Renal pelvis (tissue), 4 donors: ENCODE results near the gene ZIK1. TPM values are rescaled to one million over a fixed set of nuclear protein-coding genes. Genes with fewer than 3 reads are reported as not detected.
A peak's percentile ranks its signal among the peaks of the same experiment; 100 is the strongest.

Experiments used
- DNase-seq: peaks from one replicate; pipeline ENCODE4 v3.0.0-alpha.2; 2013
- polyA plus RNA-seq, 3 donors: library from polyadenylated mRNA; unstranded; fragments of 120-200 nt; gene quantifications; one replicate each; pipeline ENCODE4 v1.2.1, GENCODE V29; 2013; ENCODE audit not compliant: insufficient read length in 3 of 3

ZIK1 gene
- polyA plus RNA-seq, 3 donors: 19.7 to 21.0 (median 20.8) TPM

DNA sequence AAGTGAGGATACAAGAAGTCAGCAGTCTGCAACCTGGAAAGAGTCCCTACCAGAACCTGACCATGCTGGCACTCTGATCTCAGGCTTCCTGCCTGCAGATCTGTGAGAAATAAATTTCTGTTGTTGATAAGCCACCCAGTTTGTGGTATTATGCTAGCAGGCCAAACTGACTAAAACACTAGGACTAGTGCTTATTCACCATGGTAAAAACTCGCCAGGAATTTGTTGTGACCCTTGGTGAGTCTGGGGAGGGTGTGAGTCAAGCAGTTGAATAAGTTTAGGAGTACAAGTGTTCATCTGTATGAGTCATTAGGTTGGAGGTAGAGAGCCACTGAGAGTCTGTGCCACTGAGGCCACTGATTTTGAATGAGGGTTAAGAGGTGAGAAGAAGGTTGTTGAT is 3.6 kb downstream of the ZIK1 start:
- DNase-seq: no peak

- DNase-seq: no peak
These were observed 15.4 kb downstream of the ZIK1 start for GRCh38 chr19:57599377-57599760.

GRCh38 chr19:57599761-57600383 is 15.9 kb downstream of the ZIK1 start, which contains the start of gene ZNF530:
TSS of gene ZNF530 (plus strand) at chr19:57599885. CDS start at chr19:57604346, 4,461 bp downstream.
- DNase-seq: peak; percentile 94

DNA sequence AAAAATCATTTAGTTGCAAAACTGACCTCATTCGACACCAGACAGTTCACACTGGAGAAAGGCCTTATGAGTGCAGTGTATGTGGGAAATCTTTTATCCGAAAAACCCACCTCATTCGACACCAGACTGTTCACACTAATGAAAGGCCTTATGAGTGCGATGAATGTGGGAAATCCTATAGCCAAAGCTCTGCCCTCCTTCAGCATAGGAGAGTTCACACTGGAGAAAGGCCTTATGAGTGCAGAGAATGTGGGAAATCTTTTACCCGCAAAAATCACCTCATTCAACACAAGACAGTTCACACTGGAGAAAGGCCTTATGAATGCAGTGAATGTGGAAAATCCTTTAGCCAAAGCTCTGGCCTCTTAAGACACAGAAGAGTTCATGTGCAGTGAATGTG is 23.0 kb downstream of the ZIK1 start:
- no peak for DNase-seq

DNA sequence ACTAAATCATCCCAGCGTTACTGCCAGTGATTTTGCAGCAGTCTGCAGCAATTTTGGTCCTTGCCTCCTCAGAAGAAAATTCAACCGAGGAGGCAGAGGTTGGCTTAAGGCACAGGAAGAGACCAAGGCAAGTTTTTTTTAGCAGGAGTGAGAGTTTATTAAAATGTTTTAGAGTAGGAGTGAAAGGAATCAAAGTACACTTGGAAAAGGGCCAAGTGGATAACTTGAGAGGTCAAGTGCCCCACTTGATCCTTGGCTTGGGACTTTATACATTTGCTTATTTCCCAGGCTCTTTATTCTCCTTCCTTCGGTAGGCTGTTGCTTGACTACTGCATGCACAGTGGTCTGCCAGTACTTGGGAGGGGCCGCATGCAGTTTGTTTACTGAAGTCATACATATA is 27.2 kb downstream of the ZIK1 start:
- no peak for DNase-seq

DNA sequence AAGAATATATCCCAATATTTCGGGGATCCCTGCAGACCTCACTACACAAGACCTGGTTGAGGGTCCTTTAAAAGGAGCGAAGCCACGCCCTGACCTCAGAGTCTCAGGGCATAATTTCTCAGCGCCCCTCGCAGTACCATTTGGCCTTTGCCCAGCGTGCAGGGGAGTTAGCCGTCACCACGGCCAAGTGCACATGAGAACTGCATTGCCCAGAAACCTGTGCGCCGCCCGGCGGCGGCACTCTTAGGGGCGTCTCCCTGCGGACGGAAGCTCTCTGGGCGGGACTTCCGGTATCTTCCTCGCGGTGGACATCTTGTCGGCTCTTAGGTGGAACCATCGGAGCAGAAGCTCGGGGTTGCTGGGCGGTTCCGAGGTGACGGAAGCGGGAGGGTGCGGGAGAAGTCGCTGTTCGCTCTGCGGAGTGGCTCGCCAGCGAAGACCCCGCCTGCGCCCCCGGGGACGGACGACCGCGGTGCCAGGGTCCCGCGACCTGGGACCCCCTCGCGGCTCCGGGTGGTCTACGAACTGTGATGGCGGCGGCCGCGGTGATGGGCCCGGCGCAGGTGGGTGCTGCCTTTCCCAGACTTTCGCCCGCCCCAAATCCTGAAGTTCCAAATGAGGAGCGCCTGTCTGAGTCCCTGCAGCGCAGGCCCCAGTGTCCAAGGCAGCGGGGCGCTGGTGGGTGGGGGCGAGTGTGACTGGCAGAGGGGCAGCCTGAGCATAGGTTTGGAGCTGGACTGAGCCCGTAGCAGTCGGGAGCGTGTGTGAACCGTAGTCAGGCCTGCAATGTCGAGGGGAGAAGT is 30.2 kb downstream of the ZIK1 start, which contains the start of gene ZNF134:
Gene ZNF134, plus strand, starts transcription at position 302 of the 803 bp plus-strand sequence. CDS start 5,227 bp downstream, outside the sequence.
- peak; percentile 94 for DNase-seq

DNA sequence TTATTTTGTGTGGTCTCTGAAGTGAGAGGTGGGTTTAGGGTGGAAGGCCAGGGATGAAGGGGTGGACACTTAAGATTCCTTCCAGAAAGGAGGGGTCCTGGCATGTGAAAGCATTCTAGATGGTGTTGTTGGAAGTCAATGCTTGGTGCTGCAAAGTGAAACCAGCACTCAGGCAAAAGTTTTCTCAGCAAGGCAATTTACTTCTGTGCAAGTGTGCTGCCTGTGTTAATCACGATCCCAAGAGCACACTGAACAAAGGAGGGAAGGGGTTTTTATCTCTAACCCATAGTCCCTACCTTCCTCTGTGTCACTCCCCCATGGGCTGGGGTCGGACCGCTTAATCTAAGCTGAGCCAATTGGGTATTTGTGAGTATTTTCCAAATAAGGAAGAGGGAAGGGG is 31.4 kb downstream of the ZIK1 start:
- DNase-seq: no peak

- DNase-seq: no peak
These were observed 36.9 kb downstream of the ZIK1 start for GRCh38 chr19:57620673-57621348.

- DNase-seq: no peak
These were observed 39.1 kb downstream of the ZIK1 start for GRCh38 chr19:57623091-57623490.

GRCh38 chr19:57632987-57633831 is 49.3 kb downstream of the ZIK1 start, which contains the start of gene ZNF211:
TSS of gene ZNF211 (plus strand) at chr19:57633168. CDS start at chr19:57633347, 179 bp downstream.
- peak; percentile 97 for DNase-seq

DNA sequence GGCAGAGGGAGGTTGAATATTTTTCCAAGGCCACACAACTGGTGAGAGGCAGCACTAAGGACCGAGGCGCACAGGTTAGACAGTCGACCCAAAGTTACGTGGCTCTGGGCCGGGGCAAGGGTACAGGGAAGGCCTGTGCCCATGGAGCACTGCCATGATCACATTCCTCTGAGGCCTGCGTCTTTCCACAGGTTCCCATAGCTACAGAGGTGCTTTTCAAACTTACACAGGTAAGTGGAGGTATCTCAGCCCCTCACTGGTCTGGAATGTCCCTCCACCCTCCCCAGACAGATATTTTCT is 49.8 kb downstream of the ZIK1 start:
- DNase-seq: no peak

DNA sequence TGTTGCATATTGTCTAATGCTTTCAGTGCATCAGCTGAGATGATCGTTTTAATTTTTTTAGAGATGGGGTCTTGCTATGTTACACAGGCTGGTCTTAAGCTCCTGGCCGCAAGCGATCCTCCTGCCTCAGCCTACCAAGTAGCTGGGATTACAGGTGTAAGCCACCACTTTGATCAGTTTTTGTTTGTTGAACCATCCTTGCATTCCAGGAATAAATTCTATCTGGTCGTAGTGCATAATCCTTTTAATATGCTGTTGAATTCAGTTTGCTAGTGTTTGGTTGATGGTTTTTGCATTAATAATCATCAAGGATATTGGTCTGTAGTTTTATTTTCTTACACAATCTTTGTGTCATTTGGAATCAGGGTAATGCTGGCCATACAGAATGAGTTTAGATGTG is 53.4 kb downstream of the ZIK1 start:
- no peak for DNase-seq

- no peak for DNase-seq
These were observed 57.8 kb downstream of the ZIK1 start for GRCh38 chr19:57641715-57642234.

GRCh38 chr19:57642396-57643046 is 58.6 kb downstream of the ZIK1 start:
- no peak for DNase-seq

Other genes with a start within 250 kb of the ZIK1 start
- 10 to 100 TPM; 15.1 to 20.2 (median 17.6) TPM for gene ZNF304, start 232.9 kb upstream of the ZIK1 start, polyA plus RNA-seq
- 10 to 100 TPM; 15.7 to 18.1 (median 17.8) TPM for gene TRAPPC2B, start 220.6 kb upstream of the ZIK1 start, polyA plus RNA-seq
- gene ZNF547, start 220.6 kb upstream of the ZIK1 start, polyA plus RNA-seq: 1 to 10 TPM; 5.6 to 9.7 (median 9.0) TPM
- gene ZNF548, start 194.3 kb upstream of the ZIK1 start, polyA plus RNA-seq: 10 to 100 TPM; 17.9 to 40.9 (median 28.8) TPM
- 10 to 100 TPM in 2 of 3 donors, 1 to 10 TPM in 1; 9.5 to 17.1 (median 12.9) TPM for gene ZNF17, start 173.0 kb upstream of the ZIK1 start, polyA plus RNA-seq
- 10 to 100 TPM in 2 of 3 donors, 1 to 10 TPM in 1; 8.9 to 20.2 (median 13.3) TPM for gene ZNF749, start 148.8 kb upstream of the ZIK1 start, polyA plus RNA-seq
- gene VN1R1, start 127.0 kb upstream of the ZIK1 start, polyA plus RNA-seq: 1 to 10 TPM; 1.9 to 7.8 (median 5.3) TPM
- 10 to 100 TPM; 18.9 to 33.1 (median 25.2) TPM for gene ZNF772, start 106.6 kb upstream of the ZIK1 start, polyA plus RNA-seq
- gene ZNF419, start 96.4 kb upstream of the ZIK1 start, polyA plus RNA-seq: 10 to 100 TPM; 19.3 to 25.2 (median 25.1) TPM
- gene ZNF773, start 84.2 kb upstream of the ZIK1 start, polyA plus RNA-seq: 10 to 100 TPM; 11.4 to 17.0 (median 16.0) TPM
- 10 to 100 TPM; 10.8 to 17.9 (median 16.3) TPM for gene ZNF549, start 56.8 kb upstream of the ZIK1 start, polyA plus RNA-seq
- gene ZNF550, start 24.3 kb upstream of the ZIK1 start, polyA plus RNA-seq: 10 to 100 TPM; 19.1 to 25.3 (median 20.8) TPM
- gene ZNF416, start 5.2 kb upstream of the ZIK1 start, polyA plus RNA-seq: 1 to 10 TPM; 7.7 to 9.5 (median 9.3) TPM
- gene ZNF530, start 15.7 kb downstream of the ZIK1 start, polyA plus RNA-seq: 1 to 10 TPM; 4.6 to 7.7 (median 6.7) TPM
- 10 to 100 TPM; 25.9 to 30.7 (median 27.7) TPM for gene ZNF134, start 30.1 kb downstream of the ZIK1 start, polyA plus RNA-seq
- gene ZNF211, start 49.0 kb downstream of the ZIK1 start, polyA plus RNA-seq: 10 to 100 TPM; 29.8 to 52.6 (median 38.6) TPM
- gene ZSCAN4, start 84.8 kb downstream of the ZIK1 start, polyA plus RNA-seq: under 1 TPM in 1 of 3 donors, not detected in 2; 0.24 TPM
- gene ZNF551, start 97.8 kb downstream of the ZIK1 start, polyA plus RNA-seq: 10 to 100 TPM; 12.3 to 21.4 (median 17.8) TPM
- 10 to 100 TPM; 23.9 to 39.4 (median 37.7) TPM for gene ZNF154, start 125.1 kb downstream of the ZIK1 start, polyA plus RNA-seq
- 10 to 100 TPM; 17.3 to 27.2 (median 20.8) TPM for gene ZNF671, start 143.5 kb downstream of the ZIK1 start, polyA plus RNA-seq
- gene ZNF776, start 162.7 kb downstream of the ZIK1 start, polyA plus RNA-seq: 10 to 100 TPM; 32.9 to 45.5 (median 40.8) TPM
- 10 to 100 TPM; 17.8 to 33.8 (median 30.4) TPM for gene ZNF586, start 185.5 kb downstream of the ZIK1 start, polyA plus RNA-seq
- 10 to 100 TPM; 13.1 to 31.5 (median 30.4) TPM for gene ZNF552, start 230.8 kb downstream of the ZIK1 start, polyA plus RNA-seq
- 10 to 100 TPM; 12.1 to 24.3 (median 18.0) TPM for gene ZNF587B, start 246.2 kb downstream of the ZIK1 start, polyA plus RNA-seq